Hepatocyte (in vitro differentiated cells): Measurements from ENCODE around the gene GJD2. TPM values are rescaled to one million over a fixed set of nuclear protein-coding genes. Genes with fewer than 3 reads are reported as not detected.

ENCODE experiments used
- DNase-seq: peaks from one replicate; pipeline ENCODE4 v3.0.0-alpha.2; 2016; ENCODE audit warnings: low spot score
- H2AFZ ChIP-seq: fragments of 200-600 bp; sonication (generic); 2 replicates; pipeline ENCODE4 v1.6.0; 2016; ENCODE audit warnings: antibody characterized with exemption, mild to moderate bottlenecking
- H3K27ac ChIP-seq: fragments of 200-600 bp; sonication (generic); 2 replicates; pipeline ENCODE4 v1.5.1; 2016; ENCODE audit warnings: mild to moderate bottlenecking
- H3K27me3 ChIP-seq: fragments of 200-600 bp; sonication (generic); 2 replicates; pipeline ENCODE4 v1.6.1; 2016
- H3K36me3 ChIP-seq: fragments of 200-600 bp; sonication (generic); replicated peaks from 2 replicates; pipeline ENCODE4 v1.5.1; 2016; ENCODE audit warnings: low read depth; ENCODE audit not compliant: insufficient read depth
- H3K4me1 ChIP-seq: fragments of 200-600 bp; sonication (generic); 2 replicates; pipeline ENCODE4 v1.5.1; 2016; ENCODE audit warnings: mild to moderate bottlenecking, moderate library complexity; ENCODE audit not compliant: insufficient read depth
- H3K4me2 ChIP-seq: fragments of 200-600 bp; sonication (generic); 2 replicates; pipeline ENCODE4 v1.6.0; 2016
- H3K4me3 ChIP-seq: fragments of 200-600 bp; sonication (generic); 2 replicates; pipeline ENCODE4 v1.5.1; 2016; ENCODE audit warnings: mild to moderate bottlenecking
- H3K79me2 ChIP-seq: fragments of 200-600 bp; sonication (generic); 2 replicates; pipeline ENCODE4 v1.6.0; 2017; ENCODE audit warnings: mild to moderate bottlenecking
- H3K9me2 ChIP-seq: fragments of 200-600 bp; sonication (generic); replicated peaks from 2 replicates; pipeline ENCODE4 v1.6.0; 2017; ENCODE audit warnings: mild to moderate bottlenecking; ENCODE audit not compliant: insufficient read depth
- H3K9me3 ChIP-seq: fragments of 200-600 bp; sonication (generic); 2 replicates; pipeline ENCODE4 v1.5.1; 2016; ENCODE audit warnings: low read depth, mild to moderate bottlenecking
- H4K20me1 ChIP-seq: fragments of 200-600 bp; sonication (generic); 2 replicates; pipeline ENCODE4 v1.6.0; 2016; ENCODE audit warnings: mild to moderate bottlenecking; ENCODE audit not compliant: insufficient read depth, poor library complexity, severe bottlenecking
- EZH2 ChIP-seq: fragments of 200-600 bp; sonication (generic); IDR thresholded peaks from 2 replicates; pipeline ENCODE4 v1.6.1; 2016; ENCODE audit warnings: antibody characterized with exemption, mild to moderate bottlenecking, borderline replicate concordance
- EZH2phosphoT487 ChIP-seq: fragments of 200-600 bp; sonication (generic); IDR thresholded peaks from one replicate; pipeline ENCODE4 v1.6.1; 2018; ENCODE audit warnings: antibody characterized with exemption, mild to moderate bottlenecking, low read depth, moderate library complexity; ENCODE audit not compliant: unreplicated experiment, severe bottlenecking
- WGBS: methylation state at CpG from one replicate; pipeline ENCODE4 v1.1.6; 2016; ENCODE audit warnings: low lambda C conversion rate; ENCODE audit errors: missing lambda C conversion rate; 5-methylcytosine and 5-hydroxymethylcytosine counted together
- polyA plus RNA-seq: library from polyadenylated mRNA; unstranded; fragments of >200 nt; fragmentation: Nextera tagmentation; extraction: Ambion mirVana; gene quantifications from 2 replicates; pipeline ENCODE4 v1.2.1, GENCODE V29; 2016
- total RNA-seq: library from RNA; depleted of rRNA; stranded (reverse); fragments of >200 nt; gene quantifications from 2 replicates; pipeline ENCODE4 v1.2.3, GENCODE V29; 2014
- TF ChIP-seq, protein P1 (sequence below): fragments of 200-600 bp; sonication (generic); IDR thresholded peaks from 2 replicates; pipeline ENCODE4 v1.5.1; 2016; ENCODE audit warnings: antibody characterized with exemption, mild to moderate bottlenecking; ENCODE audit not compliant: poor library complexity

GJD2 gene
- total and polyA plus RNA-seq, 2 experiments from 2014 or later, result 0.07 TPM; not detected in 1

DNA sequence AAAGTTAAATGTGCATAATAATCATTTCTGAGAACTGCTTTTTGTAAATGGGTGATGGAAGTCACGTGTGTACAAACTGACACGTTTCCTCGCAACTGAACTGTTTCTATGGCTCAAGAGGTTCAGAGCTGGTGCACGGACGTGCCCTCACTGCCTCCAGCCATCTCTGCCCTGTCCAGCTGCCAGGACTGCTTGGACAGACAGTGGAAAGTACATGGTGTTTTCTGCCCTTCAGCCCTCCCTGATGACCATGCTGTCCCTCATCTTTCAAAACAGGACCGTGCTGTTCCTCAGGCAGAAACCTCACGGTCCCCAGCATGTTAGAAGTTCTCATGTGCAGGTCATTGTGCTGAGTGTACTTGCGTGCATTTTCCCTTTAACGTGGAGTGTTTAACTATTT is 38.7 kb downstream of the GJD2 start:
- TF ChIP-seq EZH2phosphoT487 (no peak), EZH2 (no peak)
- TF ChIP-seq, protein P1, sequence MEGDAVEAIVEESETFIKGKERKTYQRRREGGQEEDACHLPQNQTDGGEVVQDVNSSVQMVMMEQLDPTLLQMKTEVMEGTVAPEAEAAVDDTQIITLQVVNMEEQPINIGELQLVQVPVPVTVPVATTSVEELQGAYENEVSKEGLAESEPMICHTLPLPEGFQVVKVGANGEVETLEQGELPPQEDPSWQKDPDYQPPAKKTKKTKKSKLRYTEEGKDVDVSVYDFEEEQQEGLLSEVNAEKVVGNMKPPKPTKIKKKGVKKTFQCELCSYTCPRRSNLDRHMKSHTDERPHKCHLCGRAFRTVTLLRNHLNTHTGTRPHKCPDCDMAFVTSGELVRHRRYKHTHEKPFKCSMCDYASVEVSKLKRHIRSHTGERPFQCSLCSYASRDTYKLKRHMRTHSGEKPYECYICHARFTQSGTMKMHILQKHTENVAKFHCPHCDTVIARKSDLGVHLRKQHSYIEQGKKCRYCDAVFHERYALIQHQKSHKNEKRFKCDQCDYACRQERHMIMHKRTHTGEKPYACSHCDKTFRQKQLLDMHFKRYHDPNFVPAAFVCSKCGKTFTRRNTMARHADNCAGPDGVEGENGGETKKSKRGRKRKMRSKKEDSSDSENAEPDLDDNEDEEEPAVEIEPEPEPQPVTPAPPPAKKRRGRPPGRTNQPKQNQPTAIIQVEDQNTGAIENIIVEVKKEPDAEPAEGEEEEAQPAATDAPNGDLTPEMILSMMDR, result no peak

DNA sequence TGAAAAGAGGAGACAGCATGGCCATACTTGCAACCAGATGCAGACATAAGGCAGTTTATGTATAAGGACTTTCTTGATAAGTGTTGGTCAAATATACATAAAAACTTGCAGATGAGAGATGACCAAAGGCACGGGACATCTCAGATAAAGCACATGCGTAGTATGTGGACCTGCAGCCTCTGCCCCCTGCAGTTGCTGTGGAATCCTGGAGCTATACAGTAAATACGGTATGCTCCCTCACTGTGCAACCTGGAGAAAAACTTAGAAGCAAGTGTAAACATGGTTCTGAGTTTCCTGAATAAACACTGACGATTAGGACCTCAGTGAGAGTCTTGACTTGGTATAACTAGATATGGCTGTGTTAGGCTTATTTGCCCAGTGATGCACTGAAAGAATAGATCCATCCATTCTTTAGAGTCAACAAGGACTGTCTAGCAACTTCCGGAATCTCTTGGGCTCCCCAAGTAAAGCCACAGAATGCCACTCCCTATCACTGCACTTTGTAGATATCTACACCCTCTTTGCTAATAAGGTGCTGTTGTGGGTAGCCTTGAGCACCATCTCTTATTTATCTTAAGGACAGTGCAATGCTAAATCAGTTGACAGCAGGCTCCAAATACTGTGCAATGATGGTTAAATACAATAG is 40.2 kb downstream of the GJD2 start:
- Histone ChIP-seq H3K27ac (no peak overlapping the region), H3K4me2 (no peak overlapping the region), H3K9me3 (no peaks in the 10 kb centered on the region), H4K20me1 (no peaks in the 10 kb centered on the region), H3K4me1 (peaks cover 2% of the 10 kb centered on the region), H3K27me3 (no peaks in the 10 kb centered on the region), H3K9me2 (no peaks in the 10 kb centered on the region), H3K4me3 (no peak overlapping the region), H3K36me3 (no peaks in the 10 kb centered on the region), H2AFZ (no peak overlapping the region), H3K79me2 (no peaks in the 10 kb centered on the region)
- DNase-seq, result no peak
- TF ChIP-seq EZH2 (no peak), EZH2phosphoT487 (no peak)
- TF ChIP-seq, protein P1, result no peak
- WGBS, result 78% methylated on average over 5 of the region's 5 CpGs

More for the DNA sequence above, 38.7 kb downstream of the GJD2 start:
- Histone ChIP-seq H3K4me2 (no peak overlapping the region), H3K4me1 (peaks cover 3% of the 10 kb centered on the region), H3K9me2 (no peaks in the 10 kb centered on the region), H3K79me2 (no peaks in the 10 kb centered on the region), H3K9me3 (no peaks in the 10 kb centered on the region), H3K36me3 (no peaks in the 10 kb centered on the region), H3K4me3 (no peak overlapping the region), H2AFZ (no peak overlapping the region), H3K27me3 (peaks cover 7% of the 10 kb centered on the region), H3K27ac (no peak overlapping the region), H4K20me1 (no peaks in the 10 kb centered on the region)
- WGBS, result 83% methylated on average over 9 of the region's 9 CpGs
- no peak for DNase-seq

DNA sequence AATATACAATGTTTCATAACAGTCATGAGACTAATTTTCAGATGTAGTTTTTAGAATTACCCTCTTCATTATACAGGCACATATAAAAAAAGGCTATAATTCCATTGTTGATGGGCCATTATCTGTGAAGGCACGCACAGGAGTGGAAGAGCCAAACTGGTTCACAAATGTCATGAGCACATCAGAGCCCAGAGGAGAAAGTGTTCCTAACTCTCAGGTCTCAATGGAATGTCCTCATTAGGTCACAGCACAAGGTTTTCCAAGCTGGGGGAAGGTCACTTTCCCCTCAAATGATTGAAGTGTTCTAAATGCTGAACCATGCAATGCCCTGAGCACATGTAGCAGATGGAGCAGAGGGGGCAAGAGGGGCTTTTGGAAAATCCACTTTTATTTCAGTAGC is 41.2 kb downstream of the GJD2 start:
- TF ChIP-seq EZH2, result no peak
- TF ChIP-seq EZH2phosphoT487, result no peak
- DNase-seq, result no peak
- Histone ChIP-seq H3K27ac (no peak overlapping the region), H3K4me2 (no peak overlapping the region), H2AFZ (no peak overlapping the region), H3K27me3 (no peaks in the 10 kb centered on the region), H3K4me3 (no peak overlapping the region), H3K36me3 (no peaks in the 10 kb centered on the region), H3K4me1 (no peaks in the 10 kb centered on the region), H3K9me2 (no peaks in the 10 kb centered on the region), H3K9me3 (no peaks in the 10 kb centered on the region), H3K79me2 (no peaks in the 10 kb centered on the region), H4K20me1 (no peaks in the 10 kb centered on the region)
- WGBS, result 93% methylated on average over 1 of the region's 1 CpG

DNA sequence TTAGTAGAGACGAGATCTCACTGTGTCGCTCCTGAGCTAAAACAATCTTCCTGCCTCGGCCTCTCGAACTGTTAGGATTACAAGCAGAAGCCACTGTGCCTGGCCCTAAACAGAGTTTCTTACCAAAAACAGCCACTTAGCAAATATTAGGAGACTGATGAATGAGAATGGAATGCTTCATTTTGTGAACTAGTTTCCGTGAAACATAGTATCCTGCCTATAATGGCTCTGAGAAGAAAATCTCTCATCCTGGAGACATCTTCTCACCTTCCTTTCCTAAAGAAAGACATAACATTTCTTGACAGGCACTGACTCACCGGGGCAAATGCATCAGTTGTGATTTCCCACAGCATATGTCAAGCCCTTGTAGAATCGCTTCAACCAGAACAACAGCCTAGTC is 44.9 kb downstream of the GJD2 start:
- WGBS, result 67% methylated on average over 7 of the region's 7 CpGs
- no peak for DNase-seq
- no peaks in the 10 kb centered on the region for H3K79me2 ChIP-seq
- H4K20me1 ChIP-seq, result no peaks in the 10 kb centered on the region
- H3K4me1 ChIP-seq, result no peaks in the 10 kb centered on the region
- H3K27ac ChIP-seq, result no peak overlapping the region
- no peaks in the 10 kb centered on the region for H3K9me2 ChIP-seq
- H2AFZ ChIP-seq, result no peak overlapping the region
- TF ChIP-seq EZH2 (no peak), EZH2phosphoT487 (no peak)
- TF ChIP-seq, protein P1, result no peak
- peaks cover 9% of the 10 kb centered on the region for H3K27me3 ChIP-seq
- H3K36me3 ChIP-seq, result no peaks in the 10 kb centered on the region
- H3K4me2 ChIP-seq, result no peak overlapping the region
- no peak overlapping the region for H3K4me3 ChIP-seq
- no peaks in the 10 kb centered on the region for H3K9me3 ChIP-seq
